GM21360 (cell line): ENCODE measurements around the gene DOK3.
"Not testable (repeated sequence)": the region's sequence is repeated elsewhere in the genome, so short reads cannot be mapped to it uniquely, and the experiment has no call there.

Experiments used
- ATAC-seq: cut with Tn5 transposase; IDR thresholded peaks from one replicate; pipeline ENCODE4 v1.9.1; 2021; ENCODE audit warnings: mild to moderate bottlenecking, moderate library complexity; ENCODE audit not compliant: unreplicated experiment

The DOK3 gene

GRCh38 chr5:177498013-177498787, 11.4 kb downstream of the DOK3 start:
- no peak for ATAC-seq

GRCh38 chr5:177497292-177498012, 12.2 kb downstream of the DOK3 start, which contains the start of gene PDLIM7:
TSS of gene PDLIM7 (minus strand) at chr5:177497604. CDS start at chr5:177496512, 1,092 bp downstream.
- ATAC-seq = peak; percentile 67

GRCh38 chr5:177496727-177497291, 12.8 kb downstream of the DOK3 start:
- peak; percentile 7 for ATAC-seq

DNA sequence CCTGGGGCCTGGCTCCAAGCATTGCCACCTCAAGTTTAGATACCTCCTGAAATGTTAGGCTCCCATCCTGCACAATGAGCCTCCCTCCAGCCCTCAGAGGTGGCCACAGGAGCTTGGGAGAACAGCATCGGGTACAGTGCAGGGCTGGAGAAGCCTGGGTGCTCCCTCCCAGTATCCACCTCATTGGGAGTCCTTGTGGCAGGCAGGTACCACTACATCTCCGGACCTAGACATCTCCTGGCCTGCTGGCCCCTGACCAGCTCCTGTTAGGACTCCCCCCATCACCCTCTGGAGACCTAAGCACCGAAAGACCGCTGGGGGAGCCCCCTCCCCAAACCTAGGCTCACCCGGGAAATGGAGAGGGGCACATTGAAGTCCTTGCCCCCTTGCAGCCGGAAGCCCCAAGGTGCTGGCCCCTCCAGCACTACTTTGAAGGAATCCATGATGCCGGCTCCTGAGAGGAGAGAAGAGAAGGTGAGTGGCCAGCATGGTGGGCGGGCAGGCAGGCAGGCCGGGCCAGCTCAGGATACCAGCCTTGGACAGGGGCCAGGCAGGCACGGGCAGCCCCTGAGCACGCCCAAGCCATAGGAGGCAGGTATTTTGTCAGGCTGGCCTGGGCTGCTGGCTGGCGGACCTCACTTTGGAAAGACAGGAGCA, 13.4 kb downstream of the DOK3 start:
- no peak for ATAC-seq

- ATAC-seq = no peak
These were observed 14.2 kb downstream of the DOK3 start for GRCh38 chr5:177495243-177496060.

DNA sequence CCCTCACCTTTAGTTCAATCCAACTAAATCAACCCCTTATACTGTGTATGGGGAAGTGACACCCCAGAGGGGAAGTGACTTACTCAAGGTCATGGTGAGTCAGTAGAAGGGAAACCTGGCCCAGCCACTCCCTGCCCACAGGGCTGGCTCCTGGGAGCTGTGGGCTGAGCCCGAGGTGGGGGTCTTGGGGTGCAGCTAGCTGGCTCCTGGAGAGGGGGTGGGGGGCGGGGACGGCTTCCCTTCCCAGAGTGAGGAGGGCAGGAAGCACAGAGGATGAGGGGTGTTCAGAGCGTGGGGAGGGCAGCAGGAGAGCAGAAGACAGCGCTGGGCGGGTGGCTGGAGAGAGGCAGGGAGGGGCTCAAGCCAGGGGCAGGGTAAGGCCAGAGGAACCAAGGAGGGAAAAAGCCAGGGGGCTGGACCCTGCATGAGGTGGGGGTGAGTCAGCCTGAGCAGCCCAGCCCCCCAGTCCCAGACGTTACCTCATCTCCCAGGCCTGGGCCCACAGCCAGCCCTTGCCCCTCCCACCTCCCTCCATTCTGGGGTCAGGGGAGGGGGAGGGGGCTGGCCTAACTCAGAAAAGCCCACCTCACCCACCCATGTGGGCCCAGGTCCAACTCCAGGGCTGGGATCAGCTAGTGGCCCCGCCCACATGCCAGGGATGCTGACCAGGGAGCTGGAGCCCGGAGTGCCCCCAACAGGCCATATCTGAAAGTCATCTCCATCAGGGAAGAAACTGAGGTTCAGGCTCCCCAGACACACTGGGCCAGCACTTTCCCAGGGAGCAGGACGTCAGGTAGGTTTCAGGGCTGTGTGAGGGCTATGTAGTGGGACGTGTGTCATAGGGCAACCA, 15.1 kb downstream of the DOK3 start:
- no peak for ATAC-seq

DNA sequence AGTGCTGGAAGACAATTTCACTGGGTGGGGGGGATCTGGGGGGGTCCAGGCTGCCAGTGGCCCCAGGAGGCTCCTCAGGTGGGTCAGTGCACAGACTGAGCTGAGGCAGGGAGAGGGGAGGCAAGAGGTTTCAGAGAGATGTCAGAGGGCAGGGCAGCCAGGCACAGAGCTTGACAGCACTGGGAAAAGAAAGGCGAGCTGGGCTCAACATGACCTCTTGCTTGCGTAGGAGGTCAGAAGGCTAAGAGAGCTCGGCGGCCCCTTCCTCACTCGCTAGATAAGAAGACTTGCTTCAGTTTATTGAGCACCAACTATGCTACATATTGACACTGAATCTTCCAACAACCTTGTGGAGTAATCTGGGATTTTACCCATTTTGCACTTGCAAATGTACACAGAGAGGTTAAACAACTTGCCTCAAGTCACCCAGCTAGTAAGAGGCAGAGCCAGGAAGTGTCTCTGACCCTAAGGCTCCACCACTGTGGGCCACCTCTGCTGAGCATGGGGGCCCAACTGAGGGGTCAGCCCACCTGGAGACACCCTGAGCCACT, 15.8 kb downstream of the DOK3 start:
- no peak for ATAC-seq

- ATAC-seq = no peak
These were observed 16.8 kb downstream of the DOK3 start for GRCh38 chr5:177492841-177493240.

GRCh38 chr5:177491983-177492746, 17.5 kb downstream of the DOK3 start:
- no peak for ATAC-seq

GRCh38 chr5:177491429-177491945, 18.1 kb downstream of the DOK3 start:
- ATAC-seq = no peak

DNA sequence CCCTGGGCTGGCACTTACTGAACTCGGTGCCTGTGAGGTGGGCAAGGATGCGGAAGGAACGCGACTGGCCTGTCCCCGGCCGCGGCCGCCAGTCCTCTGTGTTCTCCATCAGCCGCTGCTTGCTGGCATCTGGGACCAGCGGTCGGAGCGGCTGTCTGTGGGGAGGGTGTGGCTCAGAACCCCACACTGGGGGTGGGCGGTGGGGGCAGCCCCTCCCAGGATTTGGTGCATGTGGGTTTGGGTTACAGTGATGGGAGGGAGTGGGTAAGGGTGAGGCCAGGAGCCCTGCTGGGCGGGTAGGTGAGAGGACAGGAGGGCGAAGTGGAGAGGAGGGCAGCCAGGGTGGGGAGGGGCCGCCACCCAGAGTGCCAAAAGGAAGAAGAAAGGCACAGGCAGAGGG, 18.6 kb downstream of the DOK3 start:
- no peak for ATAC-seq

DNA sequence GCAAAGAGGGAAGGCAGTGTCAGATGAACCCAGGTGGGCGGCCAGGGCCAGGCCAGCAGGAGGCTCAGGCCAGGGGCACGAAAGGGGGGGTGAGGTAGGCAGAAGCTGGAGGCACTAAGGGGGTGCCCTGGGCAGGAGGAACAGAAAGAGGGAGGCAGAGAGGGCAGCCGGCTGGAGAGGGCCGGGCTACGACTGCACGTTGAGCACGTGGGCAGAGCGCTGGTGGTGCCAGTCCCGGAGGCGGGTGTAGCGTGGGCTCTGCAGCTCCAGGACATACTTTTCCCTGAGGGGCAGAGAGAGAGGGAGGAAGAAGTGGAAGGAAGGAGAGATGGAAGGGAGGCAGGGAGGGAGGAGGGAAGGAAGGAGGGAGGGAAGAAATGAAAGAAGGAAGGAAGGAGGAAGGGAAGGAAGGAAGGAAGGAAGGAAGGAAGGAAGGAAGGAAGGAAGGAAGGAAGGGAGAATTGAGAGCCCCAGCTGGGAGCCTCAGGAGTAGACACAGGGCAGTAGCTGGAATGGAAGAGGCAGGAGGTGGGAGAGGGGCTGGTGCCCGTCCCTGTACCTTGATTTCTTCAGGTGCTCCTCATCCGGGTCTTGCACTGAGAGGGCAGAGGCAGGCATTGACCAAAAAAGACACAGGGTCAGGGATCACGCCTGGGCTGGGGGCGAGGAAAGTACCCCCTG, 19.2 kb downstream of the DOK3 start:
- ATAC-seq = no peak

- no peak for ATAC-seq
These were observed 20.4 kb downstream of the DOK3 start for GRCh38 chr5:177489119-177489716.

DNA sequence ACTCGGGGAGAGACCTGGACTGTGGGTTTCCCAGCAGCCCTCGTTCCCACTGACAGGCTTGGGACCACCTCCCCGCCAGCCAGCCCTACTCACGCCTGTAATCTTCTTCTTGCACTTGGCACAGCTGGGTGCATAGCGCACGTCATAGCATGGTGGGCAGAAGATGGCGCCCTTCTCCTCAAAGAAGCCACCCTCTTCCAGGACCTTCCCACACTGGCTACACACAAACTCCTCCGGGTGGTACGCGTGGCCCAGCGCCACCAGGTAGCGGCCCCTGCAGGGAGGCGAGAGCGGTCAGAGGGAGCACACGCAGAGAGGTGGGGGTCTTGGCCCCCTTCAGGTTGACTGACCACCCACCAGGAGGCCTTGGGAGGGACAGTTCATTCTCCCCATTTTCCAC, 21.7 kb downstream of the DOK3 start:
- ATAC-seq = no peak

- no peak for ATAC-seq
These were observed 22.5 kb downstream of the DOK3 start for GRCh38 chr5:177487144-177487543.

DNA sequence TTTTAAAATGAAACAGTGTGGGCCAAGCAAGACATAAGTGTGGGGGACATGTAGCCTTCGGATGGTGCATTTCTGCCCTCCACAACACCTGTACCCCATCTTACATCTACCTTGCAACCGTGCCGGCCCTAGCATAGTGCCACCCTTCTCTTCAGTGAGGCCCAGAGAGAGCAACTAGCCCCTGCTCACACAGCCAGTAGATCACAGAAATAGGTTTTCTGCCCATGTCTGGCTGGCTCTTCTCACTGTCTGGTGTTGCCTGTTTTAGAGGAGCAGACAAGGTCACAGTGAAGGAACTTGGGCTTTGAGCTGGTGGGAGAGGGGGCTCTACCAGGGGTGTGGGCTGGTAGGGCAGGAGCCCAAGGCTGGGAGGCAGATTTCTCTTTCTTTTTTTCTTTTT, 23.4 kb downstream of the DOK3 start:
- ATAC-seq = no peak

GRCh38 chr5:177485753-177486152, 23.9 kb downstream of the DOK3 start:
- ATAC-seq = not testable (repeated sequence)
